NCI-H2081 (cell line): ENCODE data around the gene FDCSP.
"Not testable (repeated sequence)": the region's sequence is repeated elsewhere in the genome, so short reads cannot be mapped to it uniquely, and the experiment has no call there.

Experiments
- DNase-seq, 2 experiments: peaks; one replicate each; lab custom pipeline; 2025; lab: John Stamatoyannopoulos, UW

The FDCSP gene

DNA sequence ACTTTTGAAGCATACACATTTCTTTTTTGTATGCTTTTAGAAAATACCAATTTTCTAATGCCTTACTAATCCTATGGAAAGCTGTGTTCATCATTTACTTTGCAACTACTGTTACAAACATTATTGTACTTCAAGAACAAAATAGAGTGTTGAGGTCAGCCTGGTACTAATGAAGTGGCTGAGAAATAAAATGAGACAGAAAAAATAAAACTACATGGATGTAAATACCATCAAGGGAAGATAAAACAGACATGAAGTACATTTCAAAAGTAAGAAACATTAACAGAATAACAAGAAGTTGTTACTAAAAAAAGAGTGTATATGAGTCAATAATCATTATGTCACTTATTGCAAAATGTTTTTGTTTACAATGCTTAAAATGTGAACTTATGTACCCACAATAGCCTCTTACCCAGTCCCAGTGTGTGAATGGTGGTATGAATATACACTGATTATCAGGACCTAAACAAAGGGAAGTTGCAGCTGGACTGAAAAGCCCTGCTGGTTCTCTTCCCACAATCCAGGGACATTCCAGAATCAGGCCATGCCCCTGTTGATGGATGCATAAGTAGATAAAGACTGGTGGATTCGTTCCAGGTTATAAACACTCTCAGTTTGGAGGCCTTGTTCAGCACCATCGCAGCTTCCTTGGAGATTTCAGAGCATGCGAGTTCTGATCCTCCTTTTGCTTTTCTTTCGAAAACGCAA, 14.1 kb downstream of the FDCSP start:
- DNase-seq = no peak

DNA sequence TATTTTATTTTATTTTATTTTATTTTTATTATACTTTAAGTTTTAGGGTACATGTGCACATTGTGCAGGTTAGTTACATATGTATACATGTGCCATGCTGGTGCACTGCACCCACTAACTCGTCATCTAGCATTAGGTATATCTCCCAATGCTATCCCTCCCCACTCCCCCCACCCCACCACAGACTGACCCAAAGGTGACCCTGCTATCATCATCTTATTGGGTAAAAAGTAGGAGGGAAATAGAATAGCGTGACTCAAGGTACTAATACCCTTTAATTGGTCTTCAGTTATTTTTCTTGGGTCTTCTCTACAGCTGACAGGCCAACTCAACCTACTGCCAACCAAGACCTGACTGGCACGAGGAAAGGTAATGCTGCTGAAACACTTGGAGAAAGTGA, 16.4 kb downstream of the FDCSP start, which contains the start of gene CSN3:
TSS of gene CSN3 (plus strand) at position 301 of the 400 bp plus-strand sequence. CDS start 2,223 bp downstream, outside the sequence.
- not testable (repeated sequence) for DNase-seq

DNA sequence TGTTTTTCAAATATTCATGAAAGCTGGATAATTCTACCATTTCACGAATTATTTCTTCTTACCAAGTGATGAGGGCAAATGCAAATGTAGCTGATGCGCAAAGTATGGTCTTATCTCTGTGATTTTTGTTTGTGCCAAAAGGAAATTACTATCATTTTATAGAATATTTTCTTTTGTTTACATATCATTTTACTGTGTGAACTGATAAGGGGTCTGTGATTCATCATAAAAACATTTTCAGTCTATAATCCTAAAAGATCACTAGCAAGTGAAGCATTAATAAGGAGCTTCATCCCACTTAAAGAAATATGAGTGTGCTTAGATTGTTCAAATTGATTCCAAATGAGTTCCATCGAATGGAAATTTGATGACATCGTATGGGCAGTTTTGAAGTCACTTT, 17.2 kb downstream of the FDCSP start:
- DNase-seq = no peak

DNA sequence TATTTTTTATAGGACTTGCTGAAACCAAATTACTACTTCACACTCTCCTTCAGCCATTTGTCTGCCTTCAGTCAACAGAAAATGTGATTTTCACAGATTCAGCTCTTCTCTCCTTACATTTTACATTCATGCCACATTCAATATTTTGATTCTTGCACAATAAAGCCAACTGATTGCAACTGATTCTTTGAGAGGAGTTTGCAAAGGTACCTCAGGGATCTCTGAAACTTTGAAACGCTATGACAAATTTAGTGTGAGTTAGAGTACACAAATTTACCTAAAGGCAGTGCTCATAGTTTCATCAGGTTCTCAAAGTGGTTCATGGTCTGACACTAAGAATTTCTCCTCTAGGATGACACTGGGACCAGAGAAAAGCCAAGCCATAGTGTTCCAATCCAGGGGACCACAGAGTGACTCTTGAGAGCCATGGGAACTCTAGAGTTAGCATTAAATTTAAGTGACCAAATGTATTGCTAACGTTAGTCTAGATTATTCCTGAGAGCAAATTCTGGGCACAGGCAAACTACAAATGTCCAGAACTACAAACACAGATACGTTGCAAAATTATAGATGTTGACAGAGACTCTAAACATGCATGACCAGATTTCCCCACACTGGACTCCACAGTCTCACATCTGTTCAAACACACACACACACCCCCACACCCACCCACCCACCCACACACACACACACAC, 25.5 kb downstream of the FDCSP start:
- DNase-seq = no peak

DNA sequence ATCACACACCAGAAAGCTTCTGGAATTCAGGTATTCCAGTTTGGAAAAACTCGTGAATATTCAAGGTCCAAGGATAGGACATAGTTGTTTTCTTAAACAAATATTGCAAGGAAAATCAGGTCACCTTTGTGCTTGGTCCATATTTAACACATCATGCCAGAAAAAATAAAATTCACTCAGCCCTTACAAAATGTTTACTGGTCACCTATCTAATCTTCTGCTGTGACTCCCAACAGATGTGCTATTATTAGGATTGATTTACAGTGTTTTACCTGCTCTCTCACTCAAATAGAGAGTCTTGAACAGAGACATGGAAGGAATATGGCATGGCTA, 26.0 kb downstream of the FDCSP start:
- DNase-seq = no peak

DNA sequence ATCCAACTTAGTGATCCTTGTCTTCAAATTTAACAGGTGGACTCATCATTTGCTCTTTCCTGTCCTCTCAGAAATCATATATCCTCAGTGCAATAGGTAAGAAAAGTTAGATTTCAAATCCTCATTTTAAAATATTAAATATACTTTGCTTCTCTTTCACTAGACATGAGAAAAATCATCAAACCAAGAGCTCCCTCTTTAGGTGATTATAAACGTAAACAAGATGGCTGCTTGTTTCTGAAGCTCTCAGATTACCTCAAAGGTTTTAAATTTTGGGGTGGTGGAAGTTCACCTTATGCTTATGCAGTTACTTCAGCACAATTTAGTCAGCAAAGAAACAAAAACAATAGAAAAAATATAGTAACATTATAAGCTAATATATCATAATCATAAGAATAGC, 43.8 kb downstream of the FDCSP start:
- peak in 1 of 2 experiments; percentile 7 for DNase-seq

DNA sequence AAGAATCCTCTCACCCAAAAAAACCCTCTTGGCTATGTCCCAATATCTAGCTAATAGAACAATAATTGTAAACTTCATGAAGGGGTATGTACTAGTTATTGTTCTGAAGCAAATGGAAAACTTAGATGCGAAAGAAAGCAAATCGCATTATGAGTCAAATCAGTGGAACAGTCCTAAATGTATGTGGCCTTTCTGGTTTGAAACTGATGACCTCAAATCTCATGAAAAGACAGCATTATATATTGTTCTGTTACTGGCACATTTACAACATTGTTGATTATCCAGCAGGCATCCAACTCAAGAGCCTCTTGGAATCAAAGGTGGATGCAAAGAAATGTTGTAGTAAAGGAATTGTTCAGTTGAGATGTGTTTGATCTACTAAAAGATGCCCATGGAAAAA, 51.2 kb downstream of the FDCSP start:
- DNase-seq = no peak

DNA sequence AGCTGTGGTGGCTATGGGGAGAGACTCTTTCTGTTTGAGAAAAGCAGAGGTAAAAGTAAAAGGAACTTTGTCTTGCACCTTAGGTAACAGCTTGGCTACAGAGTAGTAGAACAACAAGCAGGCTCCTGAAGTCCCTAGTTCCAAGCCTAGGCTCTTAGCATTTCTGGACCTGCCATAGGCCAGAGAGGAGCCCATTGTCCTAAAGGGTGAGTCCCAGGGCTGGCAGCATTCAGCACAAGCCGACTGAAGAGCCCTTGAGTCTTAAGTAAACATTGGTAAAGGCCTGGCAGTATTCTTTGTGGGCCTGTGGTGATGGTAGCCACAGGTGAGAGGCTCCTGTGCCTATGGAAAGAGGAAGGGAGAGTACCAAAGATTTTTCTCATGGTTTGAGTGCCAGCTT, 54.6 kb downstream of the FDCSP start:
- DNase-seq = no peak
